Parathyroid adenoma (tissue), 2 donors: ENCODE measurements around the gene PAM.

Experiments
- H2AFZ ChIP-seq: fragments of 300-600 bp; sonication (generic); one replicate; pipeline ENCODE4 v1.7.0; 2017; ENCODE audit warnings: antibody characterized with exemption, mild to moderate bottlenecking
- H3K27ac ChIP-seq: fragments of 300-600 bp; sonication (generic); one replicate; pipeline ENCODE4 v1.7.0; 2017
- H3K27me3 ChIP-seq: fragments of 300-600 bp; sonication (generic); one replicate; pipeline ENCODE4 v1.7.0; 2017; ENCODE audit warnings: low read length; ENCODE audit not compliant: control insufficient read depth, insufficient read depth
- H3K36me3 ChIP-seq: fragments of 300-600 bp; sonication (generic); one replicate; pipeline ENCODE4 v1.7.0; 2017; ENCODE audit warnings: low read length; ENCODE audit not compliant: control insufficient read depth, insufficient read depth
- H3K4me1 ChIP-seq: fragments of 300-600 bp; sonication (generic); one replicate; pipeline ENCODE4 v1.7.0; 2017; ENCODE audit warnings: control low read depth
- H3K4me2 ChIP-seq: fragments of 300-600 bp; sonication (generic); one replicate; pipeline ENCODE4 v1.7.0; 2017; ENCODE audit warnings: low read length
- H3K4me3 ChIP-seq: fragments of 300-600 bp; sonication (generic); one replicate; pipeline ENCODE4 v1.7.0; 2017; ENCODE audit warnings: low read depth, low read length
- H3K79me2 ChIP-seq: fragments of 300-600 bp; sonication (generic); one replicate; pipeline ENCODE4 v1.7.0; 2017; ENCODE audit warnings: control low read depth
- H3K9ac ChIP-seq: fragments of 300-600 bp; sonication (generic); one replicate; pipeline ENCODE4 v1.7.0; 2017; ENCODE audit warnings: mild to moderate bottlenecking
- H3K9me3 ChIP-seq: fragments of 300-600 bp; sonication (generic); one replicate; pipeline ENCODE4 v1.7.0; 2017; ENCODE audit warnings: low read length; ENCODE audit not compliant: control insufficient read depth
- CTCF ChIP-seq: fragments of 300-600 bp; sonication (generic); IDR thresholded peaks from one replicate; pipeline ENCODE4 v1.7.0; 2017; ENCODE audit warnings: antibody characterized with exemption, mild to moderate bottlenecking
- donor health status: primary hyperparathyroidism.

The PAM gene

DNA sequence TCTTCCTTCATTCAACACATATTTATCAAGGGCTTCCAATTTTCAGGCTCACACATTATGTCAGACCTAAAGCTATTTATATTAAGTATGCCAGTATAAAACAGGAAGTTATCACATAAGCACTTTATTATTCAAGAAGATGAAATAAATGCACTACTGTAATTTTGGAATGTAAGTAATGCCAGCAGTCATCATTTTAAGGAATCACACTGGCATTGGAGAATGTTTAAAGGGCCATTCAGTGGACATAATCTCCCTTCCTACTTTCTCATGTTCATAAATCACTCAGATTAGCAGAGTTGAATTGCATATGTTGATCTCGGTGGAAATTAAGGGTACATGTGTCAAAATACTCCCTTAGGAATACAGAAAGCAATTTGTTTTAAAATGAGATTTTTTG lies 200.4 kb downstream of the PAM start:
- Histone ChIP-seq H3K4me1 (no peaks in the 10 kb centered on the region), H3K9ac (no peak overlapping the region), H3K27ac (no peak overlapping the region), H3K27me3 (no peaks in the 10 kb centered on the region), H2AFZ (no peak overlapping the region), H3K9me3 (no peaks in the 10 kb centered on the region), H3K4me2 (no peak overlapping the region), H3K4me3 (no peak overlapping the region), H3K79me2 (no peaks in the 10 kb centered on the region), H3K36me3 (no peaks in the 10 kb centered on the region)
- no peak for TF ChIP-seq CTCF

DNA sequence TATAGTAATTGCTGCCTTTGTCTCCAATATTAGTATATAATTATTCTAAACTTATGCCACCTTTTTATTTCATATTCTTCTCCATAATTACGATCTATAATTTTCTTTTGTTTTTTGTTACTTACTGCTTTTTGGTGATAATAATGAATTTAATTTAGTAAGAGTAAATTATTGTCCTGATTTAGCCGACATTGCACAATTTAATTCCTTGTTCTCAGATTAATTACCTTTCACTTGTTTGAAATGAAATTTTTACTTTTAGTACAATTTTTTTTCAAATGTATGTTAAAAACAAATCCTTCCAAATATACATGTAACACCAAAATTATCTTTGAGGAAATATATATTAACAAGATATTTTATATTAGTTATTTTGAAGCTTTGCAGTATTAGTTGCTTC lies 201.5 kb downstream of the PAM start:
- H3K79me2 ChIP-seq = no peaks in the 10 kb centered on the region
- no peak overlapping the region for H3K27ac ChIP-seq
- no peaks in the 10 kb centered on the region for H3K9me3 ChIP-seq
- H2AFZ ChIP-seq = no peak overlapping the region
- no peak overlapping the region for H3K4me2 ChIP-seq
- no peak for TF ChIP-seq CTCF
- H3K4me3 ChIP-seq = no peak overlapping the region
- no peaks in the 10 kb centered on the region for H3K4me1 ChIP-seq
- no peak overlapping the region for H3K9ac ChIP-seq
- H3K36me3 ChIP-seq = no peaks in the 10 kb centered on the region
- H3K27me3 ChIP-seq = no peaks in the 10 kb centered on the region

- Histone ChIP-seq H2AFZ (no peak overlapping the region), H3K27me3 (no peaks in the 10 kb centered on the region), H3K79me2 (no peaks in the 10 kb centered on the region), H3K4me2 (no peak overlapping the region), H3K4me1 (no peaks in the 10 kb centered on the region), H3K36me3 (no peaks in the 10 kb centered on the region), H3K4me3 (no peak overlapping the region), H3K9ac (no peak overlapping the region), H3K27ac (no peak overlapping the region), H3K9me3 (no peaks in the 10 kb centered on the region)
- TF ChIP-seq CTCF = no peak
Measured at GRCh38 chr5:102957141-102957540, 202.0 kb downstream of the PAM start.

GRCh38 chr5:102958481-102959011 lies 203.4 kb downstream of the PAM start:
- no peak overlapping the region for H3K27ac ChIP-seq
- TF ChIP-seq CTCF = no peak
- no peaks in the 10 kb centered on the region for H3K79me2 ChIP-seq
- no peak overlapping the region for H3K9ac ChIP-seq
- H3K27me3 ChIP-seq = no peaks in the 10 kb centered on the region
- H3K36me3 ChIP-seq = no peaks in the 10 kb centered on the region
- H3K9me3 ChIP-seq = no peaks in the 10 kb centered on the region
- H3K4me2 ChIP-seq = no peak overlapping the region
- no peak overlapping the region for H2AFZ ChIP-seq
- H3K4me1 ChIP-seq = no peaks in the 10 kb centered on the region
- H3K4me3 ChIP-seq = no peak overlapping the region

GRCh38 chr5:102959055-102959454 lies 203.9 kb downstream of the PAM start:
- Histone ChIP-seq H3K9me3 (no peaks in the 10 kb centered on the region), H3K36me3 (no peaks in the 10 kb centered on the region), H3K9ac (no peak overlapping the region), H3K27me3 (no peaks in the 10 kb centered on the region), H3K4me3 (no peak overlapping the region), H3K79me2 (no peaks in the 10 kb centered on the region), H2AFZ (no peak overlapping the region), H3K4me2 (no peak overlapping the region), H3K27ac (no peak overlapping the region), H3K4me1 (no peaks in the 10 kb centered on the region)
- TF ChIP-seq CTCF = no peak
